Keratinocyte (primary cell): Measurements from ENCODE around the gene MTMR3.

ENCODE experiments used
- EZH2 ChIP-seq: IDR thresholded peaks from one replicate; pipeline ENCODE4 v1.6.1; 2012; ENCODE audit warnings: inconsistent platforms, mild to moderate bottlenecking, low read length, moderate library complexity
- TF ChIP-seq, protein P1 (sequence below), 3 experiments: IDR thresholded peaks in 1 of 3; conservative IDR thresholded peaks in 1 of 3; optimal IDR thresholded peaks in 1 of 3; 2 replicates in 2 of 3; 3 replicates in 1 of 3; pipeline versions ENCODE3 to v1.5.1; 2011; ENCODE audit warnings: low read length in 3 of 3, mild to moderate bottlenecking in 3 of 3, moderate library complexity in 2 of 3, control low read depth in 1 of 3, inconsistent platforms in 1 of 3; ENCODE audit not compliant: insufficient read depth in 2 of 3; ENCODE audit errors: extremely low read depth in 1 of 3

DNA sequence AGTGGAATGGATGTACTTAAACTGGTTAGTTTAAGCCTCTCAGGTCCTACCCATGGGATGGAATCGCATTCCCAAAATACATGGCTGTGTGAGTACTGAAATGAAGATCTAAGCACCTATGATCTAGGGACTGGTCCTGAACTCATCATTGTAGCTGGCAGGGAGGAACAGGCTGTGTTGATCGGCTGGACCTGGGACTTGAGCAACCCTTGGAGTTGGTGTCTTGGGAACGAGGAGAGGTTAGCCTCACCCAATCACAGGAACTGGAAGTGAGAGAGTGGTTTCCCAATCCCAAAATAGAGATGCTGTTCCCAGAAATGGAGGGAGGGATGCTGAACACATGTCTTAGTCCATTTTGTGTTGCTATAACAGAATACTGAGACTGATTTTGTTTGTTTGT is 28.5 kb upstream of the MTMR3 start:
- TF ChIP-seq, protein P1, sequence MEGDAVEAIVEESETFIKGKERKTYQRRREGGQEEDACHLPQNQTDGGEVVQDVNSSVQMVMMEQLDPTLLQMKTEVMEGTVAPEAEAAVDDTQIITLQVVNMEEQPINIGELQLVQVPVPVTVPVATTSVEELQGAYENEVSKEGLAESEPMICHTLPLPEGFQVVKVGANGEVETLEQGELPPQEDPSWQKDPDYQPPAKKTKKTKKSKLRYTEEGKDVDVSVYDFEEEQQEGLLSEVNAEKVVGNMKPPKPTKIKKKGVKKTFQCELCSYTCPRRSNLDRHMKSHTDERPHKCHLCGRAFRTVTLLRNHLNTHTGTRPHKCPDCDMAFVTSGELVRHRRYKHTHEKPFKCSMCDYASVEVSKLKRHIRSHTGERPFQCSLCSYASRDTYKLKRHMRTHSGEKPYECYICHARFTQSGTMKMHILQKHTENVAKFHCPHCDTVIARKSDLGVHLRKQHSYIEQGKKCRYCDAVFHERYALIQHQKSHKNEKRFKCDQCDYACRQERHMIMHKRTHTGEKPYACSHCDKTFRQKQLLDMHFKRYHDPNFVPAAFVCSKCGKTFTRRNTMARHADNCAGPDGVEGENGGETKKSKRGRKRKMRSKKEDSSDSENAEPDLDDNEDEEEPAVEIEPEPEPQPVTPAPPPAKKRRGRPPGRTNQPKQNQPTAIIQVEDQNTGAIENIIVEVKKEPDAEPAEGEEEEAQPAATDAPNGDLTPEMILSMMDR (optimal IDR thresholded peaks at IDR 0.05 in 1 of 3, IDR thresholded peaks at IDR 0.05 in 1 of 3, conservative IDR thresholded peaks at IDR 0.05 in 1 of 3; ENCODE audit: extremely low read depth in 1 of 3, insufficient read depth in 2 of 3, low read length in 3 of 3), result no peak
- no peak for TF ChIP-seq EZH2
